22Rv1 (cell line): ENCODE data around the gene LRSAM1.

Experiments used
- ZFX ChIP-seq: fragments of 450-650 bp; IDR thresholded peaks from 2 replicates; pipeline ENCODE4 v1.6.1; 2017; ENCODE audit warnings: antibody characterized with exemption, borderline replicate concordance
- TF ChIP-seq, protein P1 (sequence below): fragments of 450-650 bp; IDR thresholded peaks from 2 replicates; pipeline ENCODE4 v1.5.1; 2017; ENCODE audit warnings: mild to moderate bottlenecking

DNA sequence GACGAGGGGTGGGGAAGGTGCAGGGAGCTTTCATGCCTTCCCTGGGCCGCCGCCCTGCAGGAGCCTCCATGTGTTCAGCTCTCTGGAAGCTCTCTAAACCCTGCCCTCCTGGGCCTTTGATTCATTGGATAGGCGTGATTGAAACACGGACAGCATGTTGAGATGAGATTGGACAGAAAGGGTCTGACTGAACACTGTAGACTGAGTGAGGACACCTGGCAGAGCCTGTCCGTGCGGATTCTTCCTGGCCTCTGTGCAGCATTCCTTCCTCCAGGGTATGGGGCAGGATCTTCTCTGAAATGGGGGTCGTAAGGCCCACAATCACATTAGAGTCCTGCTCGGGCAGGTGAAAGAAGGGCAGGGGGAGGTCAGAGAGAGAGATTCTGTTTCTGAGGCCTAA is 12.9 kb upstream of the LRSAM1 start:
- TF ChIP-seq, protein P1, sequence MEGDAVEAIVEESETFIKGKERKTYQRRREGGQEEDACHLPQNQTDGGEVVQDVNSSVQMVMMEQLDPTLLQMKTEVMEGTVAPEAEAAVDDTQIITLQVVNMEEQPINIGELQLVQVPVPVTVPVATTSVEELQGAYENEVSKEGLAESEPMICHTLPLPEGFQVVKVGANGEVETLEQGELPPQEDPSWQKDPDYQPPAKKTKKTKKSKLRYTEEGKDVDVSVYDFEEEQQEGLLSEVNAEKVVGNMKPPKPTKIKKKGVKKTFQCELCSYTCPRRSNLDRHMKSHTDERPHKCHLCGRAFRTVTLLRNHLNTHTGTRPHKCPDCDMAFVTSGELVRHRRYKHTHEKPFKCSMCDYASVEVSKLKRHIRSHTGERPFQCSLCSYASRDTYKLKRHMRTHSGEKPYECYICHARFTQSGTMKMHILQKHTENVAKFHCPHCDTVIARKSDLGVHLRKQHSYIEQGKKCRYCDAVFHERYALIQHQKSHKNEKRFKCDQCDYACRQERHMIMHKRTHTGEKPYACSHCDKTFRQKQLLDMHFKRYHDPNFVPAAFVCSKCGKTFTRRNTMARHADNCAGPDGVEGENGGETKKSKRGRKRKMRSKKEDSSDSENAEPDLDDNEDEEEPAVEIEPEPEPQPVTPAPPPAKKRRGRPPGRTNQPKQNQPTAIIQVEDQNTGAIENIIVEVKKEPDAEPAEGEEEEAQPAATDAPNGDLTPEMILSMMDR = no peak
- no peak for TF ChIP-seq ZFX
